Ovary (tissue), 9 donors: ENCODE measurements around the gene ARHGEF1. TPM values are rescaled to one million over a fixed set of nuclear protein-coding genes. Genes with fewer than 3 reads are reported as not detected.

Experiments used
- DNase-seq, 5 donors: peaks; one replicate each; pipeline ENCODE4 v3.0.0-alpha.2; 2019 to 2020
- H3K27ac ChIP-seq, 2 donors: fragments of 200-600 bp; one replicate each; pipeline versions ENCODE4 v1.5.1 to v1.8.0; 2019 to 2022
- H3K27me3 ChIP-seq: fragments of 200-600 bp; one replicate; pipeline ENCODE4 v1.8.0; 2022
- H3K36me3 ChIP-seq: fragments of 200-600 bp; sonication (generic); one replicate; pipeline ENCODE4 v1.5.1; 2019
- H3K4me1 ChIP-seq: one replicate; pipeline ENCODE4 v1.8.1; 2013; ENCODE audit warnings: mild to moderate bottlenecking, moderate library complexity; ENCODE audit not compliant: insufficient read depth
- H3K4me3 ChIP-seq: fragments of 200-600 bp; sonication (generic); one replicate; pipeline ENCODE4 v1.5.1; 2017
- H3K9me3 ChIP-seq, 2 donors: fragments of 200-600 bp in 1 of 2; sonication (generic) in 1 of 2; one replicate each; pipeline versions ENCODE4 v1.5.1 to v1.8.1; 2013 to 2019; ENCODE audit warnings: mild to moderate bottlenecking in 1 of 2, moderate library complexity in 1 of 2
- EP300 ChIP-seq: sonication (generic); formaldehyde crosslinking; IDR thresholded peaks from one replicate; pipeline ENCODE4 v1.6.1; 2017; ENCODE audit warnings: antibody characterized with exemption
- POLR2A ChIP-seq: fragments of 450-650 bp; IDR thresholded peaks from one replicate; pipeline ENCODE4 v1.6.1; 2017; ENCODE audit warnings: antibody characterized with exemption, mild to moderate bottlenecking, moderate library complexity
- WGBS, 3 donors: extraction: QIAGEN DNeasy Blood & Tissue Kit in 1 of 3; methylation state at CpG; one replicate each; pipeline versions ENCODE4 v1.1.5 to v1.1.7; 2013 to 2017; 5-methylcytosine and 5-hydroxymethylcytosine counted together
- intact Hi-C, 4 donors: fragments of 100-400 bp; cut with DNase I; formaldehyde crosslinking; loops; one replicate each; pipeline versions ENCODE4 v1.11.0 to v1.15.1; 2022 to 2023
- polyA plus RNA-seq, 2 donors: library from polyadenylated mRNA; stranded (reverse); fragments of 200-250 nt in 1 of 2; fragments of 350-450 nt in 1 of 2; fragmentation: Illumina TruSeq in 1 of 2; extraction: RNeasy Lipid Tissue Mini Kit (QIAGEN cat#74804) in 1 of 2; gene quantifications; one replicate each; pipeline ENCODE4 v1.2.3, GENCODE V29; 2013 to 2014
- total RNA-seq, 7 donors: library from RNA; depleted of rRNA in 2 of 7; stranded (reverse); fragments of >200 nt in 2 of 7; fragmentation: NEBNext Ultra II Directional in 3 of 7; extraction: Animal tissue kit (Norgen Biotek cat#: 25700) in 3 of 7; gene quantifications; one replicate each; pipeline versions ENCODE4 v1.1.0 to v1.2.4, GENCODE V29; 2016 to 2023
- TF ChIP-seq, protein P1 (sequence below), 3 donors: fragments of 450-650 bp in 2 of 3; fragments of 200-600 bp in 1 of 3; IDR thresholded peaks; one replicate each; pipeline versions ENCODE4 v1.5.1 to v1.8.0; 2016 to 2022; ENCODE audit warnings: antibody characterized with exemption in 3 of 3, mild to moderate bottlenecking in 1 of 3
- donor health status: DM: no; HTN: no; CAD: no; lungs with moderate emphysema.
- donor health status: DM: no; HTN: no; CAD: no.
- donor health status: Bipolar disorder and iron deficiency.
- donor health status: DM: yes; HTN: yes; CAD: no.
- donor health status: DM: no; HTN: no; CAD: no.
- donor health status: DM: yes; HTN: yes; CAD: no.

ARHGEF1 gene
- total and polyA plus RNA-seq, 9 donors: 7.9 to 97.5 (median 56.6) TPM

- H3K4me3 ChIP-seq: peak within 1 kb of the TSS; percentile 71
- H3K36me3 ChIP-seq: no peaks in the 10 kb centered on the region
- peaks cover 6% of the 10 kb centered on the region for H3K4me1 ChIP-seq
- DNase-seq: peak; percentile 99
- WGBS, 3 donors: 0 to 1% (median 0%) methylated on average over 64 to 76 of the region's 76 CpGs
- H3K9me3 ChIP-seq: no peaks in the 10 kb centered on the region
- peak within 1 kb of the TSS; percentile 69 to 95 for H3K27ac ChIP-seq
- intact Hi-C loops: loop anchor here in 2 of 4 donors (1.0 to 5.0 kb wide), 2 partner anchors 25 to 97 kb away; partner anchors contain the start of gene RABAC1 (in 1 of the 2)
- peak; percentile 51 for TF ChIP-seq EP300
- TF ChIP-seq, protein P1, sequence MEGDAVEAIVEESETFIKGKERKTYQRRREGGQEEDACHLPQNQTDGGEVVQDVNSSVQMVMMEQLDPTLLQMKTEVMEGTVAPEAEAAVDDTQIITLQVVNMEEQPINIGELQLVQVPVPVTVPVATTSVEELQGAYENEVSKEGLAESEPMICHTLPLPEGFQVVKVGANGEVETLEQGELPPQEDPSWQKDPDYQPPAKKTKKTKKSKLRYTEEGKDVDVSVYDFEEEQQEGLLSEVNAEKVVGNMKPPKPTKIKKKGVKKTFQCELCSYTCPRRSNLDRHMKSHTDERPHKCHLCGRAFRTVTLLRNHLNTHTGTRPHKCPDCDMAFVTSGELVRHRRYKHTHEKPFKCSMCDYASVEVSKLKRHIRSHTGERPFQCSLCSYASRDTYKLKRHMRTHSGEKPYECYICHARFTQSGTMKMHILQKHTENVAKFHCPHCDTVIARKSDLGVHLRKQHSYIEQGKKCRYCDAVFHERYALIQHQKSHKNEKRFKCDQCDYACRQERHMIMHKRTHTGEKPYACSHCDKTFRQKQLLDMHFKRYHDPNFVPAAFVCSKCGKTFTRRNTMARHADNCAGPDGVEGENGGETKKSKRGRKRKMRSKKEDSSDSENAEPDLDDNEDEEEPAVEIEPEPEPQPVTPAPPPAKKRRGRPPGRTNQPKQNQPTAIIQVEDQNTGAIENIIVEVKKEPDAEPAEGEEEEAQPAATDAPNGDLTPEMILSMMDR (IDR thresholded peaks at IDR 0.05): peak; percentile 87 to 95 (median 95)
- TF ChIP-seq POLR2A: peak; percentile 80
- no peaks in the 10 kb centered on the region for H3K27me3 ChIP-seq
These were observed 23.2 kb upstream of the ARHGEF1 start, which contains the start of gene RPS19 for GRCh38 chr19:41859618-41860418. Gene RPS19 (plus strand): TSS chr19:41860255. CDS start chr19:41860775, 520 bp downstream.

DNA sequence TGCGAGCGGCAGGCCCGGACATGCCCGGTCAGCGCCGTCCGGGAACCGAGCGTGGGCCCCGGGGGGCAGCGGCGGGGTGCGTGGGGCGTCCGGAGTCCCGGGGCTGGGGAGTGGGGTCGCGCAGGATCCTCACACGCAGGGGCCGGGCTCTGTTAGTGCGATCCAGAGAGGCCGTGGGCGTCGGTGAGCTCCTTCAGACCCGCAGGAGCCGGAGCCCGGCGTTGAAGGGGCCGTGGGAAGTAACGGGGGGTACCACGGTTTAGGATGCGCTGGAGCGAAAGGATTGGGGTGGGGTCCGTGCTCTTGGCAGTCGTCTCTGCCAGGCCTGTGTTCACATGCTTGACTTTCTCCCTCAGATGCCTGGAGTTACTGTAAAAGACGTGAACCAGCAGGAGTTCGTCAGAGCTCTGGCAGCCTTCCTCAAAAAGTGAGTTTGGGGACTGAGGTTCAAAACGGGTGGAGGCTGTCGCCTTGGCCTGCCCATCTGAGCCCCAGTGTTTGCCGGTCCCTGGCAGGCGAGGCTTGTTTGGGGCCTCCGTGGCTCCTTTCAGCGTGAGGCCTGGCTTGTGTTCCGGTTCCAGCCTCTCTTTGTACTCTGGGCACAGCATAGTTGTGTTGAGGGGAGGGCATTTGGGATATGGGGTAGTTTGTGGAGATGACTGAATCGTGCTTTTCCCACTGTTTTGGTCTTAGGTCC is 22.4 kb upstream of the ARHGEF1 start:
- intact Hi-C loops: loop anchor here in 1 of 4 donors (5.0 kb wide), 1 partner anchor 97 kb away; the partner anchor contains the start of gene RABAC1
- TF ChIP-seq POLR2A (no peak), EP300 (no peak)
- TF ChIP-seq, protein P1 (IDR thresholded peaks at IDR 0.05): no peak
- no peaks in the 10 kb centered on the region for H3K36me3 ChIP-seq
- H3K4me1 ChIP-seq: peaks cover 6% of the 10 kb centered on the region
- no peaks in the 10 kb centered on the region for H3K9me3 ChIP-seq
- H3K27ac ChIP-seq: peak overlapping the region; percentile 69 to 95
- H3K27me3 ChIP-seq: no peaks in the 10 kb centered on the region
- 0 to 1% (median 1%) methylated on average over 30 to 45 of the region's 45 CpGs for WGBS, 3 donors
- peak in 1 of 5 donors; percentile 35 for DNase-seq
- peak overlapping the region; percentile 71 for H3K4me3 ChIP-seq

GRCh38 chr19:41861116-41861768 is 21.7 kb upstream of the ARHGEF1 start:
- TF ChIP-seq, protein P1 (IDR thresholded peaks at IDR 0.05): no peak
- TF ChIP-seq POLR2A (no peak), EP300 (no peak)
- 21 to 33% (median 24%) methylated on average over 9 of the region's 9 CpGs for WGBS, 3 donors
- H3K9me3 ChIP-seq: no peaks in the 10 kb centered on the region
- H3K36me3 ChIP-seq: no peaks in the 10 kb centered on the region
- peaks cover 6% of the 10 kb centered on the region for H3K4me1 ChIP-seq
- no peaks in the 10 kb centered on the region for H3K27me3 ChIP-seq
- H3K27ac ChIP-seq: peak overlapping the region in 1 of 2 donors; percentile 95
- no peak for DNase-seq
- intact Hi-C loops: loop anchor here in 1 of 4 donors (5.0 kb wide), 1 partner anchor 96 kb away; the partner anchor contains the start of gene RABAC1
- H3K4me3 ChIP-seq: peak overlapping the region; percentile 71

GRCh38 chr19:41861846-41862245 is 21.1 kb upstream of the ARHGEF1 start:
- no peak for DNase-seq
- no peak overlapping the region for H3K4me3 ChIP-seq
- no peaks in the 10 kb centered on the region for H3K9me3 ChIP-seq
- H3K4me1 ChIP-seq: peaks cover 6% of the 10 kb centered on the region
- no peak for TF ChIP-seq EP300
- TF ChIP-seq, protein P1 (IDR thresholded peaks at IDR 0.05): no peak
- TF ChIP-seq POLR2A: no peak
- H3K27ac ChIP-seq: no peak overlapping the region
- H3K36me3 ChIP-seq: no peaks in the 10 kb centered on the region
- intact Hi-C loops: loop anchor here in 1 of 4 donors (5.0 kb wide), 1 partner anchor 95 kb away; the partner anchor contains the start of gene RABAC1
- H3K27me3 ChIP-seq: no peaks in the 10 kb centered on the region
- 57 to 65% (median 61%) methylated on average over 9 of the region's 9 CpGs for WGBS, 3 donors
